Coronary artery (tissue), 2 donors: Measurements from ENCODE around the gene TULP1.

Experiments
- DNase-seq: peaks from one replicate; pipeline ENCODE4 v3.0.0-alpha.2; 2017; ENCODE audit warnings: low spot score
- H3K27ac ChIP-seq, 2 donors: fragments of 200-600 bp; sonication (generic); one replicate each; pipeline ENCODE4 v1.5.1; 2016 to 2019
- H3K4me3 ChIP-seq: fragments of 200-600 bp; sonication (generic); 2 replicates; pipeline ENCODE4 v1.5.1; 2016; ENCODE audit warnings: mild to moderate bottlenecking, moderate library complexity
- CTCF ChIP-seq: fragments of 200-600 bp; sonication (generic); IDR thresholded peaks from one replicate; pipeline ENCODE4 v1.5.1; 2019; ENCODE audit warnings: antibody characterized with exemption

The TULP1 gene

DNA sequence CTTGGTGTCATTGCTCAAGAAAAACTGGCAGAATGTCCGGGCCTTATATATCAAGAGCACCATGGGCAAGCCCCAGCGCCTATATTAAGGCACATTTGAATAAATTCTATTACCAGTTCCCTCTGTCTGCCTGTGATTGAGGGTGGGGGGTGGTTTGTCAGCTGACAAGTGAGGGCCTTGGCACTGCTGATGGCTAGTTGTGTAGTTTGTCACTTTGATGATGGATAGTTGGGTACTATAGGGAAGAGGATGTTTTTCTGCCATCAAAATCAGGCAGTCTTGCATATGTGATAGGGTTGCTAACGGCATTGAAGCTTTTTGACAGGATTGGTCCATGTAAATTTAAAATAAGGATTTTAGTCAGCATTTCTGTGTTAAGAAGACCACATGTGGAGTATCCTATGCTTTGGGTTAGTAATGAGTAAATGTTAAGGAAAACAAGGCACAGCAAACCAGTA is 42.0 kb downstream of the TULP1 start:
- no peak for DNase-seq
- H3K4me3 ChIP-seq: peak overlapping the region; percentile 88
- H3K27ac ChIP-seq: peak overlapping the region; percentile 92
- TF ChIP-seq CTCF: no peak

DNA sequence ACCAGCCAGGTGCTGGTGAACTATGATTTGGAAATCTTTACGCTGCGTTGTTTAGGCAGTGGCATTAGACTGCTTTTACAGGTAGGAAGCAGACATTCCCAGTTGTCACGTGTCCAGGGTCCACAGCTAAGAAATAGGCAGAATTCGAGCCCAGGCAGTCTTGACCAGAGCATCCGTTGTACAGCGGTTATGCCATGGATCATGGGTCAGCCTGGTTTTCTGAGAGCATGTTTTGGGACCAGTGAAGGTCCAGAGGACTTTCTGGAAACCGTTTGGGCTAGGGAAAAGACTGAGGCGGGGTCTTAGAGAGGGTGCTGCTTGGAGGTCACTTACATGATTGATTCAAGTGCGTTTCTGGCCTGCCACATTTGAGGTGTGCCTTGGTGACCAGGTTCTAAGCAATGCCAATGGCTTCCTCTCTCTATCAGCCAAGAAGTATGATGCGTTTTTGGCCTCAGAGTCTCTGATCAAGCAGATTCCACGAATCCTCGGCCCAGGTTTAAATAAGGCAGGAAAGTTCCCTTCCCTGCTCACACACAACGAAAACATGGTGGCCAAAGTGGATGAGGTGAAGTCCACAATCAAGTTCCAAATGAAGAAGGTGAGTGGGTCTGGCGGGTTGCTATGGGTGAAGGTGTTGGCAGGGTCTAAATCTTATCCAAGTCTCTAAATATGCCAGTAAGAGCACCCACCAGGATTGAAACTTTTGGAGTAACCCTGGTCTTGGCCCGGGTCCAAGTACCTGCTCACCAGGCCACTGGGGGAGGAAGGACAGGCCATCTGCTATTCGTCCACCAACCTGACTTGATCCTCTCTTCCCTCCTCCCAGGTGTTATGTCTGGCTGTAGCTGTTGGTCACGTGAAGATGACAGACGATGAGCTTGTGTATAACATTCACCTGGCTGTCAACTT is 42.7 kb downstream of the TULP1 start:
- DNase-seq: no peak
- peak overlapping the region; percentile 88 for H3K4me3 ChIP-seq
- peak overlapping the region; percentile 92 for H3K27ac ChIP-seq
- no peak for TF ChIP-seq CTCF

GRCh38 chr6:35468980-35469750 is 43.5 kb downstream of the TULP1 start:
- Histone ChIP-seq H3K4me3 (peak overlapping the region; percentile 88), H3K27ac (peak overlapping the region; percentile 92)
- TF ChIP-seq CTCF: no peak
- peak; percentile 84 for DNase-seq

DNA sequence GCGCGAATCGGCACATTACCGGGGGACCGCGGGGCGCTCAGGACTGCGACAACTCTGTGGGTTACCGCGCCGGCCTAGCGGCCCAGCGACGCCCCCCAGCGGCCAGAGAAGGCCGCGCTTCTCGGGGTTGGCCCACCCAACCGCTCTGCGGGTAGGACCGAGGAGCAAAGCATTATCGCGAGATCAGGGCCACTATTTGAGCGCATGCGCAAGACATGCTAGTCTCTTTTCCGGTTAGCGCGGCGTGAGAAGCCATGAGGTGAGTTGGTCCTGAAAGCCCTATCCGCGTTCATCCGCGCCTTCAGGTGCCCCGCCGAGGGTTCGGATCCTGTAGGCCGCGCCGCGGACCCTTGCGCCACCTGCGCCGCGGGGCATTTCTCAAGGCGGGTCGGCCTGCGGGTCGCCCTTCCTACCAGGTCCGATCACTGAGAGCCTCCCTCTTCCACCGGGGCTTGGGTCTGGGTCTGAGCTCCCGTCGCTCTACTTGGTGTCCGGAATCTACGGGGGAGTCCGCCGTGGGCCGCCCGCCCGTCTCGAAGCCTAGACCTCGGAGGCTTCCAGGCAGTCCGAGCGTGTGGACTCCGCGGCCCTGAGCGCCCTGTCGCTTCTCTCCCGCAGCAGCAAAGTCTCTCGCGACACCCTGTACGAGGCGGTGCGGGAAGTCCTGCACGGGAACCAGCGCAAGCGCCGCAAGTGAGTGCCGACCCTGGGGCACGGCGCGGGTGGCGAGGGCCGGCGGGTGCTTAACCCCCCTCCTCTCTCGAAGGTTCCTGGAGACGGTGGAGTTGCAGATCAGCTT is 44.3 kb downstream of the TULP1 start, which contains the start of gene RPL10A:
Gene RPL10A (plus strand): TSS at position 221 of the 799 bp plus-strand sequence. CDS start 34 bp downstream, at position 255.
- Histone ChIP-seq H3K4me3 (peak within 1 kb of the TSS; percentile 88), H3K27ac (peak within 1 kb of the TSS; percentile 92)
- DNase-seq: peak; percentile 95
- TF ChIP-seq CTCF: peak; percentile 92

DNA sequence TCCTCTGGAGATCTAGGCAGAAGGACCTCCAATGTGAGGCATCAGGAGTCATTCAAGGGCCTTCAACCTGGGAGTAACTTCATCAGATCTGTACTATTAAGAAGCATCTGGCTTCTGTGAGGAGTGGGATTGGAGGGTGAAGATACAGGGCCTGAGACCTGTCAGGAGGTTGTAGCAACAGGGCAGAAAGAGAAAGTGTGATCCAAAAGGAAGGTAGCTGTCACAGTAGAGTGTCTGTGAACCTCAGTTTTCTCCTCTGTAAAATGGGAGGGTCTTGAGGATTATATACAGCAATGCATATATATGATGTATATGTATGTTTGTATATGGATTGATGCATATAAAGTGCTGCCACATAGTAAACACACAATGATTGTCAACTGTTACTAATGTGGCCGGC is 47.0 kb downstream of the TULP1 start:
- no peak for TF ChIP-seq CTCF
- no peak for DNase-seq

DNA sequence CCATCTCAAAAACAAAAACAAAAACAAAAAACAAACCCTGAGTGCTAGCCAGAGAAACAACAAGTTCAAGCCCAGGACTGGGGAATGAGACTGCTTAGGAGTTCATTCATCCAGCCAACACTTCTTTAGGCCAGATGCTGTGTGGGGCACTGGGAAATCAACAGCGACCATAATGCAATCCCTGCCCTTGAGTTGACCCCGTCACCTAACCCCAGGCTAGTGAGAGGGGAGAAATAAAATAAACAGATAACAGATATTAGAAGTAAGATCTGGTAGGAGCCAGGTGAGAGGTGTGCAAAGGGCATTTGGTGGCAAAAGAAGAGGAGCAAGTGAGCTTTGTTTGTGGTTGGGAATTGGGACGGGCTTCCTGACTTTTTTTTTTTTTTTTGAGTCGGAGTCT is 49.4 kb downstream of the TULP1 start:
- H3K4me3 ChIP-seq: no peak overlapping the region
- TF ChIP-seq CTCF: no peak
- DNase-seq: no peak
- no peak overlapping the region for H3K27ac ChIP-seq

More for the DNA sequence above, 47.0 kb downstream of the TULP1 start:
- H3K4me3 ChIP-seq: no peak overlapping the region
- no peak overlapping the region for H3K27ac ChIP-seq
